ENCODE measurements around the gene PIGS.
A peak's percentile ranks its signal among the peaks of the same experiment; 100 is the strongest.

PIGS gene

GRCh38 chr17:28571361-28572122 lies at the start of gene PIGS:
Gene PIGS (minus strand): TSS chr17:28571524. CDS start chr17:28571496, 28 bp downstream.
- peak; percentile 82 for DNase-seq (ENCODE audit: low read depth)
- TF ChIP-seq CTCF (conservative IDR thresholded peaks at IDR 0.05; ENCODE audit: control insufficient read depth, insufficient read depth, low read depth, low read length): no peak
- H3K4me3 ChIP-seq (ENCODE audit: control insufficient read depth, low read depth, low read length): peak within 1 kb of the TSS; percentile 74

GRCh38 chr17:28620010-28620409 lies 48.7 kb upstream of the PIGS start:
- H3K4me3 ChIP-seq (ENCODE audit: control insufficient read depth, low read depth, low read length): no peak overlapping the region
- no peak for DNase-seq (ENCODE audit: low read depth)
- no peak for TF ChIP-seq CTCF (conservative IDR thresholded peaks at IDR 0.05; ENCODE audit: control insufficient read depth, insufficient read depth, low read depth, low read length)

- no peak for DNase-seq (ENCODE audit: low read depth)
- no peak for TF ChIP-seq CTCF (conservative IDR thresholded peaks at IDR 0.05; ENCODE audit: control insufficient read depth, insufficient read depth, low read depth, low read length)
- no peak overlapping the region for H3K4me3 ChIP-seq (ENCODE audit: control insufficient read depth, low read depth, low read length)
Observed at GRCh38 chr17:28618464-28618863, 47.1 kb upstream of the PIGS start.

- no peak for DNase-seq (ENCODE audit: low read depth)
- no peak overlapping the region for H3K4me3 ChIP-seq (ENCODE audit: control insufficient read depth, low read depth, low read length)
- no peak for TF ChIP-seq CTCF (conservative IDR thresholded peaks at IDR 0.05; ENCODE audit: control insufficient read depth, insufficient read depth, low read depth, low read length)
Observed at GRCh38 chr17:28616281-28616680, 45.0 kb upstream of the PIGS start.

GRCh38 chr17:28615260-28615940 lies 44.1 kb upstream of the PIGS start:
- TF ChIP-seq CTCF (conservative IDR thresholded peaks at IDR 0.05; ENCODE audit: control insufficient read depth, insufficient read depth, low read depth, low read length): no peak
- H3K4me3 ChIP-seq (ENCODE audit: control insufficient read depth, low read depth, low read length): no peak overlapping the region

GRCh38 chr17:28613931-28614381 lies 42.6 kb upstream of the PIGS start, which contains the start of gene RSKR:
Gene RSKR (minus strand): TSS chr17:28614185. CDS start chr17:28614161, 24 bp downstream.
- DNase-seq (ENCODE audit: low read depth): peak; percentile 30
- no peak for TF ChIP-seq CTCF (conservative IDR thresholded peaks at IDR 0.05; ENCODE audit: control insufficient read depth, insufficient read depth, low read depth, low read length)
- no peak within 1 kb of the TSS for H3K4me3 ChIP-seq (ENCODE audit: control insufficient read depth, low read depth, low read length)

More at GRCh38 chr17:28615260-28615940, 44.1 kb upstream of the PIGS start:
- DNase-seq (ENCODE audit: low read depth): no peak

All from fibroblast of mammary gland (primary cell).